Right atrium auricular region (tissue), 2 donors: ENCODE results near the gene DNAJC5G. TPM values are rescaled to one million over a fixed set of nuclear protein-coding genes. Genes with fewer than 3 reads are reported as not detected.

Source experiments
- DNase-seq: peaks from one replicate; pipeline ENCODE4 v3.0.0-alpha.2; 2019; ENCODE audit warnings: low spot score
- H3K27ac ChIP-seq, 2 donors: fragments of 200-600 bp; sonication (generic); 1 replicate in 1 of 2; 2 replicates in 1 of 2; pipeline ENCODE4 v1.5.1; 2016 to 2019
- H3K27me3 ChIP-seq, 2 donors: fragments of 200-600 bp; sonication (generic); one replicate each; pipeline versions ENCODE4 v1.5.1 to v1.6.0; 2017 to 2019
- H3K36me3 ChIP-seq: fragments of 200-600 bp; sonication (generic); one replicate; pipeline ENCODE4 v1.5.1; 2016
- H3K4me1 ChIP-seq, 2 donors: fragments of 200-600 bp; sonication (generic); one replicate each; pipeline versions ENCODE4 v1.5.1 to v1.6.0; 2017 to 2019
- H3K4me3 ChIP-seq, 2 donors: fragments of 200-600 bp; sonication (generic); 1 replicate in 1 of 2; 2 replicates in 1 of 2; pipeline ENCODE4 v1.5.1; 2017 to 2019; ENCODE audit warnings: mild to moderate bottlenecking in 1 of 2, moderate library complexity in 1 of 2
- H3K9me3 ChIP-seq, 2 donors: fragments of 200-600 bp; sonication (generic); one replicate each; pipeline ENCODE4 v1.5.1; 2019
- total RNA-seq, 2 donors: library from RNA; depleted of rRNA; stranded (reverse); fragments of >200 nt; gene quantifications; one replicate each; pipeline ENCODE4 v1.1.0, GENCODE V29; 2016
- TF ChIP-seq, protein P1 (sequence below), 2 donors: fragments of 200-600 bp; sonication (generic); IDR thresholded peaks; one replicate each; pipeline ENCODE4 v1.5.1; 2019; ENCODE audit warnings: antibody characterized with exemption in 2 of 2

The DNAJC5G gene
- total RNA-seq, 2 donors from 2014 or later: 0.59 to 0.94 TPM

- DNase-seq: no peak
- Histone ChIP-seq H3K4me1 (peaks cover 0 to 4% of the 10 kb centered on the region in 2 donors), H3K9me3 (no peaks in the 10 kb centered on the region), H3K36me3 (no peaks in the 10 kb centered on the region), H3K27me3 (no peaks in the 10 kb centered on the region), H3K4me3 (no peak overlapping the region), H3K27ac (no peak overlapping the region)
- TF ChIP-seq, protein P1, sequence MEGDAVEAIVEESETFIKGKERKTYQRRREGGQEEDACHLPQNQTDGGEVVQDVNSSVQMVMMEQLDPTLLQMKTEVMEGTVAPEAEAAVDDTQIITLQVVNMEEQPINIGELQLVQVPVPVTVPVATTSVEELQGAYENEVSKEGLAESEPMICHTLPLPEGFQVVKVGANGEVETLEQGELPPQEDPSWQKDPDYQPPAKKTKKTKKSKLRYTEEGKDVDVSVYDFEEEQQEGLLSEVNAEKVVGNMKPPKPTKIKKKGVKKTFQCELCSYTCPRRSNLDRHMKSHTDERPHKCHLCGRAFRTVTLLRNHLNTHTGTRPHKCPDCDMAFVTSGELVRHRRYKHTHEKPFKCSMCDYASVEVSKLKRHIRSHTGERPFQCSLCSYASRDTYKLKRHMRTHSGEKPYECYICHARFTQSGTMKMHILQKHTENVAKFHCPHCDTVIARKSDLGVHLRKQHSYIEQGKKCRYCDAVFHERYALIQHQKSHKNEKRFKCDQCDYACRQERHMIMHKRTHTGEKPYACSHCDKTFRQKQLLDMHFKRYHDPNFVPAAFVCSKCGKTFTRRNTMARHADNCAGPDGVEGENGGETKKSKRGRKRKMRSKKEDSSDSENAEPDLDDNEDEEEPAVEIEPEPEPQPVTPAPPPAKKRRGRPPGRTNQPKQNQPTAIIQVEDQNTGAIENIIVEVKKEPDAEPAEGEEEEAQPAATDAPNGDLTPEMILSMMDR (IDR thresholded peaks at IDR 0.05): no peak
These were observed 20.0 kb upstream of the DNAJC5G start for GRCh38 chr2:27255187-27255586.

- H3K36me3 ChIP-seq: no peaks in the 10 kb centered on the region
- H3K27ac ChIP-seq: no peak overlapping the region
- no peaks in the 10 kb centered on the region for H3K9me3 ChIP-seq
- TF ChIP-seq, protein P1 (IDR thresholded peaks at IDR 0.05): no peak
- no peaks in the 10 kb centered on the region for H3K4me1 ChIP-seq
- no peaks in the 10 kb centered on the region for H3K27me3 ChIP-seq
- DNase-seq: no peak
- H3K4me3 ChIP-seq: no peak overlapping the region
These were observed 19.6 kb upstream of the DNAJC5G start for GRCh38 chr2:27255660-27256059.

DNA sequence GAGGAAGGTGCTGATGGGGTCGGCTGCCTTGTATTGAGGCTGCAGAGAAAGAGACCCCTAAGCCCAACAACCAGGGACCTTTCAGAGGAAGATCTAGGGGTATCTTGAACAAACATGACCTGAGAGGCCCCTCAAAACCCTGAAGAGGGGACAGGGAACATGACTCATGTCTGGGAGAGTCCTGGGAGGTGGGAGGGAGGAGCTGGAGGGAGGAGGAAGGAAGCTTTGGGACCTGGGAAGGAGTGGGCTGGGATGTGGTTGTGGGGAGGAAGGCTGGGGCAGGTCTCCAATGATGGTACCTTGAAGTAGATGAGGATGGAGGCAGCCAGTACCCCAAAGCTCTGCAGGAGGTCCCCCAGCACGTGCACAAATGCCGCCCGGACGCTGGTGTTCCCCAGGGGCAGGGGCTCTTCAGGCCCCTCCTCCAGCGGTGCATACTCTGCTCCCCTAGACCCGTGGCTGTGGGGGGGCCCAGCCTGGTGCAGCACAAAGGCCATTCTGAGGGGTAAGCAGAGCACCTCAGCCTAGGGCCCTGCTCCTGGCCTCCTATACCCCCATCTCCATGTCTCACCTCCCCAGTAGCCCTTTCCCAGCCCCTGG, 18.3 kb upstream of the DNAJC5G start:
- H3K9me3 ChIP-seq: no peaks in the 10 kb centered on the region
- H3K4me1 ChIP-seq: peaks cover 0 to 8% of the 10 kb centered on the region in 2 donors
- no peak for DNase-seq
- H3K27ac ChIP-seq: no peak overlapping the region
- TF ChIP-seq, protein P1 (IDR thresholded peaks at IDR 0.05): no peak
- H3K36me3 ChIP-seq: no peaks in the 10 kb centered on the region
- peaks cover 0 to 1% of the 10 kb centered on the region in 2 donors for H3K27me3 ChIP-seq
- no peak overlapping the region for H3K4me3 ChIP-seq

GRCh38 chr2:27258051-27258450, 17.2 kb upstream of the DNAJC5G start:
- Histone ChIP-seq H3K36me3 (no peaks in the 10 kb centered on the region), H3K27me3 (peaks cover 0 to 12% of the 10 kb centered on the region in 2 donors), H3K4me1 (peaks cover 0 to 19% of the 10 kb centered on the region in 2 donors), H3K4me3 (no peak overlapping the region), H3K27ac (no peak overlapping the region), H3K9me3 (no peaks in the 10 kb centered on the region)
- TF ChIP-seq, protein P1 (IDR thresholded peaks at IDR 0.05): no peak
- no peak for DNase-seq

DNA sequence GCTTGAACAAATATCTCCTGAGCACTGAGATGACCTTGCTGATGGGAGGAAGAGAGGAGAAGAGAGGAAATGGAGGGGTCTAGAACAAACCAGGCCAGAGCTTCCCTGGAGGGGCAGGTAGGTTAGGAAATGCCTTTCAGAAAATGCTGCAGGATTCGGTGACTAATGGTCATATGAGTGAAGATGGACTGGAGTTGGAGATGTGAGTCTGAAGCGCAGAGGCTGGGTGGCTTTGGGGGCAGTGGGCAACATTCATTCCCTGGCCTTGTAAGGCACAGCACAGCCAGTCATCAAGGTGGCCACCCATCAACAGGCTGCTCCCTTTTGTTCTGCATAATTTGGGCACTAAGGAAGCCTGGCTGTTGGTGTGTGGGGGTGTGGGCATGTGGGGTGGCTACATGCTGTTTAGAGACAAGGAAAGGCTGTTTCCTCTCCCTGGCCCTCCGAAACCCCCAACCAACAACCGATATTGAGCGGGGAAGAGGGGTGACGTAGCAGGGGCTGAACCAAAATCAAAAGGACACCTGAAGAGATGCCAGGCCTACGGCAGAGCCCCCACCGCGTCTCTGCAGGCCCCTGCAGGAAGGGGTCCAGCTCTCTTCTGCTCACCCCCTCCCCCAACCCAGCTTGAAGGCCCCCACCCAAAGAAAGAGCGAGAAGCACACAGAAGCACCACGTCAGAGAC, 13.8 kb upstream of the DNAJC5G start:
- Histone ChIP-seq H3K4me3 (peak overlapping the region in 1 of 2 donors; percentile 57), H3K27ac (no peak overlapping the region)

More for the DNA sequence above, 13.8 kb upstream of the DNAJC5G start:
- no peaks in the 10 kb centered on the region for H3K9me3 ChIP-seq
- DNase-seq: no peak
- no peaks in the 10 kb centered on the region for H3K36me3 ChIP-seq
- peaks cover 0 to 18% of the 10 kb centered on the region in 2 donors for H3K27me3 ChIP-seq
- peaks cover 0 to 44% of the 10 kb centered on the region in 2 donors for H3K4me1 ChIP-seq
- TF ChIP-seq, protein P1 (IDR thresholded peaks at IDR 0.05): no peak
